ENCODE results near the gene RFX2. TPM values are rescaled to one million over a fixed set of nuclear protein-coding genes. Genes with fewer than 3 reads are reported as not detected.

The RFX2 gene
- total RNA-seq, 1 experiment from 2014 or later = 10.5 TPM

- TF ChIP-seq EZH2phosphoT487 (IDR thresholded peaks at IDR 0.05; ENCODE audit: borderline replicate concordance, low read length) = no peak
- no peak for TF ChIP-seq EZH2 (IDR thresholded peaks at IDR 0.05; ENCODE audit: low read length, unreplicated experiment)
- TF ChIP-seq CTCF (conservative IDR thresholded peaks at IDR 0.05; ENCODE audit: low read depth, low read length) = no peak
- no peak for ATAC-seq
- Histone ChIP-seq H3K4me2 (ENCODE audit: low read length) (peak overlapping the region; percentile 97), H3K36me3 (ENCODE audit: low read depth, low read length) (peaks cover 15% of the 10 kb centered on the region; the same call in 1 of the 2 replicates), H3F3A (ENCODE audit: low read length, unreplicated experiment) (no peaks in the 10 kb centered on the region), H3K9ac (ENCODE audit: low read length) (peak overlapping the region; percentile 97), H3K27ac (ENCODE audit: low read length) (peak overlapping the region; percentile 42), H2AFZ (ENCODE audit: low read length) (peak overlapping the region; percentile 93), H3K27me3 (ENCODE audit: low read length) (no peaks in the 10 kb centered on the region), H3K79me2 (ENCODE audit: low read length) (peaks cover 66% of the 10 kb centered on the region), H4K20me1 (ENCODE audit: low read length) (peaks cover 21% of the 10 kb centered on the region), H3K9me3 (ENCODE audit: low read length) (no peaks in the 10 kb centered on the region), H3K9me2 (replicated peaks; ENCODE audit: low read length) (no peaks in the 10 kb centered on the region), H3K4me3 (ENCODE audit: low read length) (peak overlapping the region; percentile 84), H3K4me1 (ENCODE audit: insufficient read depth, low read length) (peaks cover 48% of the 10 kb centered on the region)
- intact Hi-C loops (cut with micrococcal nuclease) = loop anchor here (2.0 to 5.0 kb wide), 2 partner anchors 74 to 768 kb away; partner anchors contain the start of gene VMAC
- BruUV-seq (replicated peaks) = TSS peak; percentile 67
- ChIA-PET CTCF (interaction anchor here (0.6 to 1.1 kb wide), 6 partner anchors 9 to 1826 kb away, joined by 3 to 6 read pairs (median 4); no protein-coding TSS in a partner anchor), POLR2A (ENCODE audit: unreplicated experiment) (no interaction called here)
- no peak for DNase-seq
Measured at GRCh38 chr19:5978606-5979552, 131.4 kb downstream of the RFX2 start.

- peak within 1 kb of the TSS; percentile 93 for H2AFZ ChIP-seq (ENCODE audit: low read length)
- H3K79me2 ChIP-seq (ENCODE audit: low read length) = peaks cover 74% of the 10 kb centered on the region
- TF ChIP-seq EZH2 (IDR thresholded peaks at IDR 0.05; ENCODE audit: low read length, unreplicated experiment) (no peak), EZH2phosphoT487 (IDR thresholded peaks at IDR 0.05; ENCODE audit: borderline replicate concordance, low read length) (no peak), CTCF (conservative IDR thresholded peaks at IDR 0.05; ENCODE audit: low read depth, low read length) (no peak)
- peaks cover 26% of the 10 kb centered on the region for H4K20me1 ChIP-seq (ENCODE audit: low read length)
- BruUV-seq (replicated peaks) = no TSS peak
- peak; percentile 91 for ATAC-seq
- H3K36me3 ChIP-seq (ENCODE audit: low read depth, low read length) = peaks cover 20% of the 10 kb centered on the region; the same call in 1 of the 2 replicates
- H3K27ac ChIP-seq (ENCODE audit: low read length) = peak within 1 kb of the TSS; percentile 54
- H3K4me2 ChIP-seq (ENCODE audit: low read length) = peak within 1 kb of the TSS; percentile 97
- peak; percentile 100 for DNase-seq
- no peaks in the 10 kb centered on the region for H3K27me3 ChIP-seq (ENCODE audit: low read length)
- intact Hi-C loops (cut with micrococcal nuclease) = loop anchor here (2.0 to 5.0 kb wide), 2 partner anchors 73 to 769 kb away; partner anchors contain the start of gene VMAC
- peak within 1 kb of the TSS; percentile 84 for H3K4me3 ChIP-seq (ENCODE audit: low read length)
- H3K9ac ChIP-seq (ENCODE audit: low read length) = peak within 1 kb of the TSS; percentile 97
- H3K9me3 ChIP-seq (ENCODE audit: low read length) = no peaks in the 10 kb centered on the region
- H3K9me2 ChIP-seq (replicated peaks; ENCODE audit: low read length) = no peaks in the 10 kb centered on the region
- ChIA-PET CTCF (interaction anchor here (1.0 kb wide), 2 partner anchors 10 to 45 kb away, joined by 4 to 5 read pairs; no protein-coding TSS in a partner anchor), POLR2A (ENCODE audit: unreplicated experiment) (interaction anchor here (0.6 kb wide), 1 partner anchor 355 kb away, joined by 4 read pairs; the partner anchor contains the start of genes SAFB and SAFB2)
- H3F3A ChIP-seq (ENCODE audit: low read length, unreplicated experiment) = no peaks in the 10 kb centered on the region
- H3K4me1 ChIP-seq (ENCODE audit: insufficient read depth, low read length) = peaks cover 48% of the 10 kb centered on the region
Measured at GRCh38 chr19:5977785-5978605, 132.3 kb downstream of the RFX2 start, which contains the start of gene RANBP3. RANBP3 (minus strand) TSS chr19:5978140; CDS start chr19:5978082, 58 bp downstream.

All from PC-3 (cell line).